HEK293 (cell line): Measurements from ENCODE around the gene MOB1A.

Experiments
- CTCF ChIA-PET: fragments of 350-600 bp; formaldehyde crosslinking; extraction: SDS; loops from one replicate; lab custom pipeline; 2021; ENCODE audit warnings: antibody characterized with exemption; lab: Yijun Ruan, JAX
- POLR2A ChIA-PET: fragments of 300-600 bp; formaldehyde crosslinking; extraction: SDS; loops from one replicate; lab custom pipeline; 2020; ENCODE audit warnings: antibody characterized with exemption, inconsistent platforms; lab: Yijun Ruan, JAX
- H3K27ac ChIP-seq: fragments of 200-500 bp; sonication (Bioruptor generic); 2 replicates; pipeline ENCODE4 v1.5.1; 2014; ENCODE audit warnings: low read depth, low read length, control low read depth, inconsistent platforms; ENCODE audit errors: extremely low read depth
- H3K36me3 ChIP-seq, 2 experiments: fragments of 200-500 bp in 1 of 2; sonication (Bioruptor generic) in 1 of 2; 1 replicate in 1 of 2; 2 replicates in 1 of 2; pipeline ENCODE4 v1.5.1; 2014 to 2017; ENCODE audit warnings: inconsistent platforms in 2 of 2, low read length in 2 of 2; ENCODE audit not compliant: control insufficient read depth in 2 of 2, insufficient read depth in 1 of 2
- H3K4me1 ChIP-seq: fragments of 200-500 bp; sonication (Bioruptor generic); 2 replicates; pipeline ENCODE4 v1.5.1; 2014; ENCODE audit warnings: mild to moderate bottlenecking, low read length, inconsistent platforms; ENCODE audit not compliant: control insufficient read depth, insufficient read depth
- H3K4me3 ChIP-seq: 2 replicates; pipeline ENCODE4 v1.5.1; 2011; ENCODE audit warnings: low read depth, mild to moderate bottlenecking, control low read depth, low read length, moderate library complexity
- H3K9me3 ChIP-seq: fragments of 200-500 bp; sonication (Bioruptor generic); 2 replicates; pipeline ENCODE4 v1.5.1; 2014; ENCODE audit warnings: low read depth, low read length, inconsistent platforms; ENCODE audit not compliant: control insufficient read depth, insufficient read depth
- BCL6B ChIP-seq: fragments of 450-650 bp; formaldehyde crosslinking; IDR thresholded peaks from 2 replicates; pipeline ENCODE4 v1.5.1; 2017; ENCODE audit warnings: missing biosample characterization, missing genetic modification characterization
- KLF10 ChIP-seq: fragments of 450-650 bp; IDR thresholded peaks from 2 replicates; pipeline ENCODE4 v1.5.1; 2018; ENCODE audit warnings: missing biosample characterization, mild to moderate bottlenecking, missing genetic modification characterization
- RBAK ChIP-seq: fragments of 450-650 bp; formaldehyde crosslinking; IDR thresholded peaks from 2 replicates; pipeline ENCODE4 v1.5.1; 2016; ENCODE audit warnings: missing biosample characterization, missing genetic modification characterization
- REST ChIP-seq: fragments of 450-650 bp; formaldehyde crosslinking; IDR thresholded peaks from 2 replicates; pipeline ENCODE4 v1.5.1; 2016; ENCODE audit warnings: missing biosample characterization, missing genetic modification characterization
- SP2 ChIP-seq: fragments of 450-650 bp; formaldehyde crosslinking; IDR thresholded peaks from 2 replicates; pipeline ENCODE4 v1.5.1; 2016; ENCODE audit warnings: missing biosample characterization, missing genetic modification characterization
- ZFHX2 ChIP-seq: fragments of 450-650 bp; formaldehyde crosslinking; conservative IDR thresholded peaks from 2 replicates; pipeline ENCODE4 v1.5.1; 2016; ENCODE audit warnings: missing biosample characterization, missing genetic modification characterization
- ZNF473 ChIP-seq: fragments of 450-650 bp; formaldehyde crosslinking; IDR thresholded peaks from 2 replicates; pipeline ENCODE4 v1.5.1; 2017; ENCODE audit warnings: missing biosample characterization, missing genetic modification characterization
- ZNF510 ChIP-seq: fragments of 450-650 bp; formaldehyde crosslinking; IDR thresholded peaks from 2 replicates; pipeline ENCODE4 v1.5.1; 2018; ENCODE audit warnings: mild to moderate bottlenecking, missing genetic modification characterization, missing biosample characterization; ENCODE audit not compliant: insufficient replicate concordance
- ZNF548 ChIP-seq: fragments of 450-650 bp; formaldehyde crosslinking; IDR thresholded peaks from 2 replicates; pipeline ENCODE4 v1.5.1; 2016; ENCODE audit warnings: missing biosample characterization, missing genetic modification characterization
- ZNF560 ChIP-seq: fragments of 450-650 bp; formaldehyde crosslinking; IDR thresholded peaks from 2 replicates; pipeline ENCODE4 v1.5.1; 2017; ENCODE audit warnings: missing biosample characterization, missing genetic modification characterization, borderline replicate concordance
- ZNF561 ChIP-seq: fragments of 450-650 bp; IDR thresholded peaks from 2 replicates; pipeline ENCODE4 v1.5.1; 2018; ENCODE audit warnings: missing biosample characterization, missing genetic modification characterization, borderline replicate concordance
- ZNF600 ChIP-seq: fragments of 450-650 bp; formaldehyde crosslinking; IDR thresholded peaks from 2 replicates; pipeline ENCODE4 v1.5.1; 2016; ENCODE audit warnings: missing biosample characterization, missing genetic modification characterization
- ZNF626 ChIP-seq: fragments of 450-650 bp; sonication (Bioruptor Pico); formaldehyde crosslinking; IDR thresholded peaks from 2 replicates; pipeline ENCODE4 v1.5.1; 2018; ENCODE audit warnings: missing biosample characterization, missing genetic modification characterization, inconsistent platforms
- TF ChIP-seq, protein P1 (sequence below): fragments of 450-650 bp; IDR thresholded peaks from 2 replicates; pipeline ENCODE4 v1.5.1; 2018; ENCODE audit warnings: missing biosample characterization, mild to moderate bottlenecking, missing genetic modification characterization
- TF ChIP-seq, protein P2 (sequence below): fragments of 450-650 bp; formaldehyde crosslinking; IDR thresholded peaks from 2 replicates; pipeline ENCODE4 v1.5.1; 2016; ENCODE audit warnings: missing biosample characterization, missing genetic modification characterization, low read depth
- TF ChIP-seq, protein P3 (sequence below): fragments of 450-650 bp; formaldehyde crosslinking; IDR thresholded peaks from 2 replicates; pipeline ENCODE4 v1.5.1; 2016; ENCODE audit warnings: missing biosample characterization, missing genetic modification characterization

Gene MOB1A

GRCh38 chr2:74104839-74105238, 73.8 kb downstream of the MOB1A start:
- H3K36me3 ChIP-seq, result peaks cover 0 to 33% of the 10 kb centered on the region in 2 experiments; a peak in 2 of 3 replicates
- ChIA-PET POLR2A (no interaction called here), CTCF (no interaction called here)
- no peak overlapping the region for H3K4me3 ChIP-seq
- no peak overlapping the region for H3K27ac ChIP-seq
- no peak for TF ChIP-seq ZNF510 (tag by site-specific recombination)
- no peak for TF ChIP-seq SP2 (tag by site-specific recombination)
- no peak for TF ChIP-seq ZNF626 (tag by site-specific recombination)
- TF ChIP-seq, protein P1, sequence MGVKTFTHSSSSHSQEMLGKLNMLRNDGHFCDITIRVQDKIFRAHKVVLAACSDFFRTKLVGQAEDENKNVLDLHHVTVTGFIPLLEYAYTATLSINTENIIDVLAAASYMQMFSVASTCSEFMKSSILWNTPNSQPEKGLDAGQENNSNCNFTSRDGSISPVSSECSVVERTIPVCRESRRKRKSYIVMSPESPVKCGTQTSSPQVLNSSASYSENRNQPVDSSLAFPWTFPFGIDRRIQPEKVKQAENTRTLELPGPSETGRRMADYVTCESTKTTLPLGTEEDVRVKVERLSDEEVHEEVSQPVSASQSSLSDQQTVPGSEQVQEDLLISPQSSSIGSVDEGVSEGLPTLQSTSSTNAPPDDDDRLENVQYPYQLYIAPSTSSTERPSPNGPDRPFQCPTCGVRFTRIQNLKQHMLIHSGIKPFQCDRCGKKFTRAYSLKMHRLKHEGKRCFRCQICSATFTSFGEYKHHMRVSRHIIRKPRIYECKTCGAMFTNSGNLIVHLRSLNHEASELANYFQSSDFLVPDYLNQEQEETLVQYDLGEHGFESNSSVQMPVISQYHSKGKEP (tag by site-specific recombination), result no peak
- TF ChIP-seq ZNF548 (tag by site-specific recombination), result no peak
- TF ChIP-seq KLF10 (tag by site-specific recombination), result no peak
- no peak for TF ChIP-seq BCL6B (tag by site-specific recombination)
- no peak for TF ChIP-seq RBAK (tag by site-specific recombination)
- no peak for TF ChIP-seq ZFHX2 (tag by site-specific recombination)
- TF ChIP-seq, protein P2, sequence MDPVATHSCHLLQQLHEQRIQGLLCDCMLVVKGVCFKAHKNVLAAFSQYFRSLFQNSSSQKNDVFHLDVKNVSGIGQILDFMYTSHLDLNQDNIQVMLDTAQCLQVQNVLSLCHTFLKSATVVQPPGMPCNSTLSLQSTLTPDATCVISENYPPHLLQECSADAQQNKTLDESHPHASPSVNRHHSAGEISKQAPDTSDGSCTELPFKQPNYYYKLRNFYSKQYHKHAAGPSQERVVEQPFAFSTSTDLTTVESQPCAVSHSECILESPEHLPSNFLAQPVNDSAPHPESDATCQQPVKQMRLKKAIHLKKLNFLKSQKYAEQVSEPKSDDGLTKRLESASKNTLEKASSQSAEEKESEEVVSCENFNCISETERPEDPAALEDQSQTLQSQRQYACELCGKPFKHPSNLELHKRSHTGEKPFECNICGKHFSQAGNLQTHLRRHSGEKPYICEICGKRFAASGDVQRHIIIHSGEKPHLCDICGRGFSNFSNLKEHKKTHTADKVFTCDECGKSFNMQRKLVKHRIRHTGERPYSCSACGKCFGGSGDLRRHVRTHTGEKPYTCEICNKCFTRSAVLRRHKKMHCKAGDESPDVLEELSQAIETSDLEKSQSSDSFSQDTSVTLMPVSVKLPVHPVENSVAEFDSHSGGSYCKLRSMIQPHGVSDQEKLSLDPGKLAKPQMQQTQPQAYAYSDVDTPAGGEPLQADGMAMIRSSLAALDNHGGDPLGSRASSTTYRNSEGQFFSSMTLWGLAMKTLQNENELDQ (tag by site-specific recombination), result no peak
- TF ChIP-seq ZNF561 (tag by site-specific recombination), result no peak
- no peak for TF ChIP-seq REST
- TF ChIP-seq ZNF473 (tag by site-specific recombination), result no peak
- TF ChIP-seq, protein P3, sequence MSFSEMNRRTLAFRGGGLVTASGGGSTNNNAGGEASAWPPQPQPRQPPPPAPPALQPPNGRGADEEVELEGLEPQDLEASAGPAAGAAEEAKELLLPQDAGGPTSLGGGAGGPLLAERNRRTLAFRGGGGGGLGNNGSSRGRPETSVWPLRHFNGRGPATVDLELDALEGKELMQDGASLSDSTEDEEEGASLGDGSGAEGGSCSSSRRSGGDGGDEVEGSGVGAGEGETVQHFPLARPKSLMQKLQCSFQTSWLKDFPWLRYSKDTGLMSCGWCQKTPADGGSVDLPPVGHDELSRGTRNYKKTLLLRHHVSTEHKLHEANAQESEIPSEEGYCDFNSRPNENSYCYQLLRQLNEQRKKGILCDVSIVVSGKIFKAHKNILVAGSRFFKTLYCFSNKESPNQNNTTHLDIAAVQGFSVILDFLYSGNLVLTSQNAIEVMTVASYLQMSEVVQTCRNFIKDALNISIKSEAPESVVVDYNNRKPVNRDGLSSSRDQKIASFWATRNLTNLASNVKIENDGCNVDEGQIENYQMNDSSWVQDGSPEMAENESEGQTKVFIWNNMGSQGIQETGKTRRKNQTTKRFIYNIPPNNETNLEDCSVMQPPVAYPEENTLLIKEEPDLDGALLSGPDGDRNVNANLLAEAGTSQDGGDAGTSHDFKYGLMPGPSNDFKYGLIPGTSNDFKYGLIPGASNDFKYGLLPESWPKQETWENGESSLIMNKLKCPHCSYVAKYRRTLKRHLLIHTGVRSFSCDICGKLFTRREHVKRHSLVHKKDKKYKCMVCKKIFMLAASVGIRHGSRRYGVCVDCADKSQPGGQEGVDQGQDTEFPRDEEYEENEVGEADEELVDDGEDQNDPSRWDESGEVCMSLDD, result no peak
- TF ChIP-seq ZNF560 (tag by site-specific recombination), result no peak
- TF ChIP-seq ZNF600 (tag by site-specific recombination), result no peak
- no peaks in the 10 kb centered on the region for H3K9me3 ChIP-seq
- H3K4me1 ChIP-seq, result no peaks in the 10 kb centered on the region
